HL-60 (cell line): Measurements from ENCODE around the gene CFTR.

Experiments used
- CTCF ChIP-seq: IDR thresholded peaks from one replicate; pipeline ENCODE4 v1.5.1; 2011; ENCODE audit warnings: low read length, control low read depth, inconsistent platforms; ENCODE audit not compliant: insufficient read depth
- GABPA ChIP-seq: IDR thresholded peaks from 2 replicates; pipeline ENCODE4 v1.6.1; 2012; ENCODE audit warnings: low read depth
- POLR2AphosphoS5 ChIP-seq: IDR thresholded peaks from 2 replicates; pipeline ENCODE4 v1.6.1; 2012; ENCODE audit warnings: low read depth

- TF ChIP-seq CTCF: no peak
- no peak for TF ChIP-seq POLR2AphosphoS5
- no peak for TF ChIP-seq GABPA
Observed at GRCh38 chr7:117472335-117472734, 7.5 kb upstream of the CFTR start.
